Left ventricle myocardium inferior (tissue), 1 donor: ENCODE data around the gene G0S2. TPM values are rescaled to one million over a fixed set of nuclear protein-coding genes. Genes with fewer than 3 reads are reported as not detected.

ENCODE experiments used
- DNase-seq: peaks from one replicate; pipeline ENCODE4 v3.0.0-alpha.2; 2020
- H3K27ac ChIP-seq: fragments of 200-600 bp; replicated peaks from 2 replicates; pipeline ENCODE4 v1.8.0; 2021
- H3K27me3 ChIP-seq: fragments of 200-600 bp; 2 replicates; pipeline ENCODE4 v1.8.0; 2021; ENCODE audit warnings: low read depth
- H3K36me3 ChIP-seq: fragments of 200-600 bp; 2 replicates; pipeline ENCODE4 v1.8.0; 2021
- H3K4me1 ChIP-seq: fragments of 200-600 bp; 2 replicates; pipeline ENCODE4 v1.8.0; 2021
- H3K4me3 ChIP-seq: fragments of 200-600 bp; 2 replicates; pipeline ENCODE4 v1.8.0; 2021; ENCODE audit warnings: mild to moderate bottlenecking, moderate library complexity
- H3K9me3 ChIP-seq: fragments of 200-600 bp; replicated peaks from 2 replicates; pipeline ENCODE4 v1.8.0; 2021
- intact Hi-C: fragments of 100-400 bp; cut with micrococcal nuclease; formaldehyde crosslinking; loops from one replicate; pipeline ENCODE4 v1.11.0; 2022
- total RNA-seq: library from RNA; stranded (reverse); fragmentation: NEBNext Ultra II Directional; extraction: Animal tissue kit (Norgen Biotek cat#: 25700); gene quantifications from one replicate; pipeline ENCODE4 v1.2.1, GENCODE V29; 2021
- TF ChIP-seq, protein P1 (sequence below): fragments of 200-600 bp; IDR thresholded peaks from 2 replicates; pipeline ENCODE4 v1.8.0; 2021; ENCODE audit warnings: antibody characterized with exemption, mild to moderate bottlenecking, borderline replicate concordance
- donor health status: DM: no; HTN: yes; CAD: no; lungs with severe emphysema.

Gene G0S2
- total RNA-seq, 1 donor from 2014 or later, result 307 TPM

DNA sequence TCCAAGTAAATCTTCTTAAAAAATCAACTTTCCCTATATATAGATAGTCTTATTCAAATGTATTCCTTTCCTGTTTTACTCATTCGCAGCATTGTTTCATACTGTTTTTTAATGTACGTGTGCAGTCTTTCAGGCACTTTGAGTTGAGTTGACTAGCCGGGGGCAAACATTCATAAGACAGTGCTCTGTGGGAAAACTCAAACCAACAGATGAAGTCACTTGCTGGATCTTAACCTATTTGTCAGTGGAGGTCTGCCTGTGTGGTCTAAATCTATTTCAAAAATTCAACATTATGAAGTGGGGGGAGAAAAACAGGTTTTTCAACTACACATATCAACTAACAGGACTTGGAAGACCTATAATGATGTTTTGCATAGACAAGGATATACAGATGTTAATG lies 35.6 kb downstream of the G0S2 start:
- Histone ChIP-seq H3K4me3 (no peak overlapping the region), H3K27me3 (no peaks in the 10 kb centered on the region), H3K9me3 (no peaks in the 10 kb centered on the region), H3K27ac (no peak overlapping the region), H3K36me3 (no peaks in the 10 kb centered on the region), H3K4me1 (peaks cover 7% of the 10 kb centered on the region)
- no peak for DNase-seq
- TF ChIP-seq, protein P1, sequence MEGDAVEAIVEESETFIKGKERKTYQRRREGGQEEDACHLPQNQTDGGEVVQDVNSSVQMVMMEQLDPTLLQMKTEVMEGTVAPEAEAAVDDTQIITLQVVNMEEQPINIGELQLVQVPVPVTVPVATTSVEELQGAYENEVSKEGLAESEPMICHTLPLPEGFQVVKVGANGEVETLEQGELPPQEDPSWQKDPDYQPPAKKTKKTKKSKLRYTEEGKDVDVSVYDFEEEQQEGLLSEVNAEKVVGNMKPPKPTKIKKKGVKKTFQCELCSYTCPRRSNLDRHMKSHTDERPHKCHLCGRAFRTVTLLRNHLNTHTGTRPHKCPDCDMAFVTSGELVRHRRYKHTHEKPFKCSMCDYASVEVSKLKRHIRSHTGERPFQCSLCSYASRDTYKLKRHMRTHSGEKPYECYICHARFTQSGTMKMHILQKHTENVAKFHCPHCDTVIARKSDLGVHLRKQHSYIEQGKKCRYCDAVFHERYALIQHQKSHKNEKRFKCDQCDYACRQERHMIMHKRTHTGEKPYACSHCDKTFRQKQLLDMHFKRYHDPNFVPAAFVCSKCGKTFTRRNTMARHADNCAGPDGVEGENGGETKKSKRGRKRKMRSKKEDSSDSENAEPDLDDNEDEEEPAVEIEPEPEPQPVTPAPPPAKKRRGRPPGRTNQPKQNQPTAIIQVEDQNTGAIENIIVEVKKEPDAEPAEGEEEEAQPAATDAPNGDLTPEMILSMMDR, result no peak
- intact Hi-C loops, result no loop called here

DNA sequence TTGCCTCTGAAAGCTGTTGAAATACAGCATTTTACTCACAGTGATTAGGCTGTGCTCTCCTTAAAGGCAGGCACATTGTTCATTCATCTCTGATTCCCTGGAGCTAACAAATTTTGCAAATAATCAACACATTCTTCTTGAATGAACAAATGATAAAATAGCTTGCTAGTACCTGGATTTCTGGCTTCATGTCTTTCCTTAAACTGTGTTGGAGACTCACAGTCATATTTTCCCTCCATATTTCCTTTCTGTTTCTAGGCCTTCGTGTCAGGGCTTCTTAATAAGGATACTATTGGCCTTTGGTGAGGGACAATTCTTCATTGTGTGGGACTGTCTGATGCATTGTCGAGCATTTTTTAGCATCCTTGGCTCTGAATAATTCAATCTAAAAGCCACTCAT lies 39.1 kb downstream of the G0S2 start:
- no peaks in the 10 kb centered on the region for H3K27me3 ChIP-seq
- no peak overlapping the region for H3K27ac ChIP-seq
- TF ChIP-seq, protein P1, result no peak
- H3K4me1 ChIP-seq, result peaks cover 26% of the 10 kb centered on the region
- intact Hi-C loops, result no loop called here
- no peaks in the 10 kb centered on the region for H3K36me3 ChIP-seq
- no peak overlapping the region for H3K4me3 ChIP-seq
- H3K9me3 ChIP-seq, result no peaks in the 10 kb centered on the region
- no peak for DNase-seq

DNA sequence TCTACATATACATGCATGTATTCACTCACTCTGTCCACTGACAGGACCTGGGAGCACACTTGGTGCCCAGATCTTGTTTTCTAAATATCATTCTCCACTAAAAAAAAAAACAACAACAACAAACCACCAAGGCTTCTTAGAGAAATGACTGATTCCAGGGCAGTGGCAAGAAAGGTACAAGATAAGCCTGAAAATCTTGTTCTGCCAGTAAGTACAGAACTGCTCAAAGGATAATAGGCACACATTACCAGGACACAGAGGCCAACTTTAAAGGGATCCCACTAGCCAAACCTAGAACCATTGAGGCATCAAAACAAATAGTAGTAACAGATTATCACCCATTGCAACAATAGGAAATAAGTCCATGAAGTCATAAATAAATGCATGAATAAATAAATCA lies 40.1 kb downstream of the G0S2 start:
- no peak overlapping the region for H3K27ac ChIP-seq
- TF ChIP-seq, protein P1, result no peak
- no peaks in the 10 kb centered on the region for H3K36me3 ChIP-seq
- H3K4me1 ChIP-seq, result peaks cover 26% of the 10 kb centered on the region
- no peaks in the 10 kb centered on the region for H3K27me3 ChIP-seq
- intact Hi-C loops, result no loop called here
- no peak for DNase-seq
- no peaks in the 10 kb centered on the region for H3K9me3 ChIP-seq
- no peak overlapping the region for H3K4me3 ChIP-seq

DNA sequence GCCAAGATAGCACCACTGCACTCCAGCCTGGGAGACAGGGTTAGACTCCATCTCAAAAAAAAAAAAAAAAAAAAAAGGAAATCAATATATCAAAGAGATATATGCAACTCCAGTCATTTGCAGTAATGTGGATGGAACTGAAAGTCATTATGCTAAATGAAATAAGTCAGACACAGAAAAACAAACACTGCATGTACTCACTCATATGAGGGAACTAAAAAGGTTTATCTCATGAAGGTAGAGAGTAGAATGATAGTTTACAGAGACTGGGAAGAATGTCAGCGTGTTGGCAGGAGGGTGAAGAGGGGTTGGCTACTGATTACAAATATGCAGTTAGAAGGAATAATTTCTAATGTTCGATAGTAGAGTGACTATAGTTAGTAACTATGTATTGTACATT lies 42.6 kb downstream of the G0S2 start:
- H3K4me3 ChIP-seq, result no peak overlapping the region
- DNase-seq, result no peak
- no peaks in the 10 kb centered on the region for H3K27me3 ChIP-seq
- TF ChIP-seq, protein P1, result no peak
- peak overlapping the region; percentile 79 for H3K27ac ChIP-seq
- no peaks in the 10 kb centered on the region for H3K9me3 ChIP-seq
- H3K36me3 ChIP-seq, result no peaks in the 10 kb centered on the region
- peaks cover 33% of the 10 kb centered on the region for H3K4me1 ChIP-seq
- intact Hi-C loops, result no loop called here

GRCh38 chr1:209720326-209720725 lies 45.1 kb downstream of the G0S2 start:
- H3K9me3 ChIP-seq, result no peaks in the 10 kb centered on the region
- TF ChIP-seq, protein P1, result no peak
- peak overlapping the region; percentile 79 for H3K27ac ChIP-seq
- no peaks in the 10 kb centered on the region for H3K36me3 ChIP-seq
- H3K27me3 ChIP-seq, result no peaks in the 10 kb centered on the region
- no peak for DNase-seq
- intact Hi-C loops, result no loop called here
- H3K4me1 ChIP-seq, result peaks cover 31% of the 10 kb centered on the region
- H3K4me3 ChIP-seq, result no peak overlapping the region

DNA sequence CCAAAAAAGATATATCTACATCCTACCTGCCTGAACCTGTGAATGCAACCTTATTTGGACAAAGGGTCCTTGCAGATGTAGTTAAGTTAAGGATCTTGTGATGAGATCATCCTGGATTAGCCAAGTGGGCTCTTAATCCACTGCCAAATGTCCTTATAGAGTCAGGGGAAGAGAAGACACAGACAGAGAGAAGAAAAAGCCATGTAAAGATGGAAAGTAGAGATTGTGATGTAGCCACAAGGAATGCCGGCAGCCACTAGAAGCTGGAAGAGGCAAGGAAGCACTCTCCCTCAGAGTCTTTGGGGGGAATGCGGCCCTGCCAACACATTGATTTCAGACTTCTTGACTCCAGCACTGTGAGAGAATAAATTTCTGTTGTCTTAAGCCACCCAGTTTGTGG lies 45.6 kb downstream of the G0S2 start:
- no peak for DNase-seq
- Histone ChIP-seq H3K36me3 (no peaks in the 10 kb centered on the region), H3K27me3 (no peaks in the 10 kb centered on the region), H3K9me3 (no peaks in the 10 kb centered on the region), H3K4me1 (peaks cover 26% of the 10 kb centered on the region), H3K4me3 (no peak overlapping the region), H3K27ac (peak overlapping the region; percentile 79)
- TF ChIP-seq, protein P1, result no peak
- intact Hi-C loops, result no loop called here
